ENCODE measurements around the gene ASB11.
"Not testable (repeated sequence)": the region's sequence is repeated elsewhere in the genome, so short reads cannot be mapped to it uniquely, and the experiment has no call there.

Gene ASB11

GRCh38 chrX:15305899-15306298, 9.5 kb downstream of the ASB11 start:
- DNase-seq (ENCODE audit: low read depth) = not testable (repeated sequence)

GRCh38 chrX:15301924-15302323, 13.5 kb downstream of the ASB11 start:
- peak; percentile 71 for DNase-seq (ENCODE audit: low read depth)

- peak; percentile 3 for DNase-seq (ENCODE audit: low read depth)
These were observed 15.2 kb downstream of the ASB11 start for GRCh38 chrX:15299941-15300851.

- no peak for DNase-seq (ENCODE audit: low read depth)
These were observed 16.7 kb downstream of the ASB11 start for GRCh38 chrX:15298780-15299179.

GRCh38 chrX:15298201-15298600, 17.2 kb downstream of the ASB11 start:
- no peak for DNase-seq (ENCODE audit: low read depth)

- no peak for DNase-seq (ENCODE audit: low read depth)
These were observed 22.0 kb downstream of the ASB11 start for GRCh38 chrX:15293451-15293850.

- no peak for DNase-seq (ENCODE audit: low read depth)
These were observed 22.6 kb downstream of the ASB11 start for GRCh38 chrX:15292861-15293260.

GRCh38 chrX:15277604-15278003, 37.8 kb downstream of the ASB11 start:
- DNase-seq (ENCODE audit: low read depth) = peak; percentile 32

- peak; percentile 79 for DNase-seq (ENCODE audit: low read depth)
These were observed 40.5 kb downstream of the ASB11 start for GRCh38 chrX:15274946-15275345.

- not testable (repeated sequence) for DNase-seq (ENCODE audit: low read depth)
These were observed 42.2 kb downstream of the ASB11 start for GRCh38 chrX:15273275-15273674.

GRCh38 chrX:15271757-15272156, 43.7 kb downstream of the ASB11 start:
- DNase-seq (ENCODE audit: low read depth) = no peak

GRCh38 chrX:15269618-15270521, 45.6 kb downstream of the ASB11 start, which contains the start of gene ASB9:
ASB9 (minus strand) TSS chrX:15270083; CDS start chrX:15269874, 209 bp downstream.
- peak; percentile 76 for DNase-seq (ENCODE audit: low read depth)

- DNase-seq (ENCODE audit: low read depth) = no peak
These were observed 46.3 kb downstream of the ASB11 start for GRCh38 chrX:15269120-15269519.

GRCh38 chrX:15254852-15255251, 60.6 kb downstream of the ASB11 start:
- DNase-seq (ENCODE audit: low read depth) = no peak

GRCh38 chrX:15245896-15246295, 69.5 kb downstream of the ASB11 start:
- DNase-seq (ENCODE audit: low read depth) = no peak

GRCh38 chrX:15244421-15244820, 71.0 kb downstream of the ASB11 start:
- no peak for DNase-seq (ENCODE audit: low read depth)

- peak; percentile 32 for DNase-seq (ENCODE audit: low read depth)
These were observed 72.4 kb downstream of the ASB11 start for GRCh38 chrX:15242899-15243555.

GRCh38 chrX:15241301-15241700, 74.1 kb downstream of the ASB11 start:
- no peak for DNase-seq (ENCODE audit: low read depth)

GRCh38 chrX:15240414-15240813, 75.0 kb downstream of the ASB11 start:
- no peak for DNase-seq (ENCODE audit: low read depth)

GRCh38 chrX:15236146-15236545, 79.3 kb downstream of the ASB11 start:
- no peak for DNase-seq (ENCODE audit: low read depth)

GRCh38 chrX:15235001-15235400, 80.4 kb downstream of the ASB11 start:
- DNase-seq (ENCODE audit: low read depth) = no peak

GRCh38 chrX:15233416-15234015, 81.9 kb downstream of the ASB11 start:
- no peak for DNase-seq (ENCODE audit: low read depth)
